Right lobe of liver (tissue), 6 donors: Measurements from ENCODE around the gene DPEP2NB. TPM values are rescaled to one million over a fixed set of nuclear protein-coding genes. Genes with fewer than 3 reads are reported as not detected.

Experiments used
- ATAC-seq, 4 donors: fragments of 200-7000 bp; cut with Tn5 transposase; one replicate each; pipeline ENCODE4 v1.9.1; 2020; ENCODE audit warnings: mild to moderate bottlenecking in 4 of 4, moderate library complexity in 4 of 4
- DNase-seq, 3 donors: peaks; one replicate each; pipeline ENCODE4 v3.0.0-alpha.2; 2020
- H3K27ac ChIP-seq, 3 donors: fragments of 200-600 bp; one replicate each; pipeline ENCODE4 v1.8.0; 2022
- H3K27me3 ChIP-seq, 2 donors: fragments of 200-600 bp; one replicate each; pipeline ENCODE4 v1.8.0; 2022
- H3K36me3 ChIP-seq, 4 donors: fragments of 200-600 bp; sonication (generic) in 1 of 4; one replicate each; pipeline versions ENCODE4 v1.5.1 to v1.8.0; 2017 to 2022; ENCODE audit warnings: control low read depth in 1 of 4
- H3K4me1 ChIP-seq, 4 donors: fragments of 200-600 bp; sonication (generic) in 1 of 4; one replicate each; pipeline versions ENCODE4 v1.5.1 to v1.8.0; 2017 to 2022; ENCODE audit warnings: control low read depth in 1 of 4
- H3K4me3 ChIP-seq, 3 donors: fragments of 200-600 bp; one replicate each; pipeline ENCODE4 v1.8.0; 2022
- H3K9me3 ChIP-seq, 4 donors: fragments of 200-600 bp; sonication (generic) in 1 of 4; one replicate each; pipeline versions ENCODE4 v1.5.1 to v1.8.0; 2017 to 2022; ENCODE audit warnings: control low read depth in 1 of 4
- CTCF ChIP-seq, 4 donors: fragments of 200-600 bp in 3 of 4; fragments of 450-650 bp in 1 of 4; IDR thresholded peaks; one replicate each; pipeline versions ENCODE4 v1.5.1 to v1.8.0; 2016 to 2022; ENCODE audit warnings: antibody characterized with exemption in 4 of 4, mild to moderate bottlenecking in 2 of 4
- POLR2A ChIP-seq: fragments of 450-650 bp; IDR thresholded peaks from one replicate; pipeline ENCODE4 v1.6.1; 2017; ENCODE audit warnings: antibody characterized with exemption, mild to moderate bottlenecking
- WGBS: methylation state at CpG from one replicate; pipeline ENCODE4 v1.1.6; 2018; ENCODE audit warnings: low coverage, low lambda C conversion rate; ENCODE audit not compliant: insufficient coverage; ENCODE audit errors: missing lambda C conversion rate; 5-methylcytosine and 5-hydroxymethylcytosine counted together
- intact Hi-C, 2 donors: fragments of 100-400 bp; cut with DNase I; formaldehyde crosslinking; loops; one replicate each; pipeline versions ENCODE4 v1.11.2 to v1.14.1; 2022
- total RNA-seq, 6 experiments: library from RNA; depleted of rRNA in 2 of 6; stranded (reverse); fragments of >200 nt in 2 of 6; fragmentation: NEBNext Ultra II Directional in 3 of 6; extraction: Animal tissue kit (Norgen Biotek cat#: 25700) in 3 of 6; gene quantifications; one replicate each; pipeline versions ENCODE4 v1.1.0 to v1.2.4, GENCODE V29; 2016 to 2023
- donor health status: DM: no; HTN: yes; CAD: no.
- donor health status: DM: no; HTN: no; CAD: no.
- donor health status: DM: no; HTN: no; CAD: no.
- donor health status: DM: no; HTN: yes; CAD: no.
- donor health status: DM: no; HTN: yes; CAD: no.

Gene DPEP2NB
- total RNA-seq, 6 experiments from 2014 or later, result not detected

- TF ChIP-seq POLR2A, result no peak
- TF ChIP-seq CTCF (IDR thresholded peaks at IDR 0.05), result no peak
- no peaks in the 10 kb centered on the region for H3K27me3 ChIP-seq
- no peaks in the 10 kb centered on the region for H3K4me1 ChIP-seq
- DNase-seq (no peak), ATAC-seq (peak in 3 of 4 donors; percentile 18 to 37 (median 36))
- WGBS, result 27% methylated on average over 2 of the region's 2 CpGs
- no peak overlapping the region for H3K27ac ChIP-seq
- no peak overlapping the region for H3K4me3 ChIP-seq
- H3K36me3 ChIP-seq, result no peaks in the 10 kb centered on the region
- intact Hi-C loops, result no loop called here
- no peaks in the 10 kb centered on the region for H3K9me3 ChIP-seq
Observed at GRCh38 chr16:68041783-68042182, 26.1 kb upstream of the DPEP2NB start.

GRCh38 chr16:68040506-68041288, 25.0 kb upstream of the DPEP2NB start:
- intact Hi-C loops, result no loop called here
- Histone ChIP-seq H3K4me1 (no peaks in the 10 kb centered on the region), H3K36me3 (no peaks in the 10 kb centered on the region), H3K4me3 (no peak overlapping the region), H3K9me3 (no peaks in the 10 kb centered on the region), H3K27me3 (no peaks in the 10 kb centered on the region), H3K27ac (no peak overlapping the region)
- 42% methylated on average over 7 of the region's 14 CpGs for WGBS
- peak; percentile 85 to 90 (median 90) for DNase-seq
- ATAC-seq, result peak; percentile 98 to 99 (median 98)
- TF ChIP-seq POLR2A (no peak), CTCF (IDR thresholded peaks at IDR 0.05) (peak; percentile 75 to 85 (median 77))

GRCh38 chr16:68037841-68038597, 22.3 kb upstream of the DPEP2NB start:
- WGBS, result 56% methylated on average over 4 of the region's 9 CpGs

GRCh38 chr16:68035227-68035626, 19.5 kb upstream of the DPEP2NB start:
- no peak overlapping the region for H3K4me3 ChIP-seq
- H3K27ac ChIP-seq, result no peak overlapping the region
- DNase-seq (no peak), ATAC-seq (peak in 2 of 4 donors; percentile 23 to 53)
- H3K36me3 ChIP-seq, result no peaks in the 10 kb centered on the region
- 72% methylated on average over 2 of the region's 2 CpGs for WGBS
- intact Hi-C loops, result no loop called here
- H3K27me3 ChIP-seq, result no peaks in the 10 kb centered on the region
- no peaks in the 10 kb centered on the region for H3K4me1 ChIP-seq
- H3K9me3 ChIP-seq, result no peaks in the 10 kb centered on the region
- TF ChIP-seq CTCF (IDR thresholded peaks at IDR 0.05) (no peak), POLR2A (no peak)

More at GRCh38 chr16:68037841-68038597, 22.3 kb upstream of the DPEP2NB start:
- no peaks in the 10 kb centered on the region for H3K36me3 ChIP-seq
- peak overlapping the region in 1 of 3 donors; percentile 8 for H3K27ac ChIP-seq
- DNase-seq (no peak), ATAC-seq (peak; percentile 6 to 56 (median 38))
- no peaks in the 10 kb centered on the region for H3K9me3 ChIP-seq
- no peaks in the 10 kb centered on the region for H3K4me1 ChIP-seq
- TF ChIP-seq CTCF (IDR thresholded peaks at IDR 0.05), result no peak
- TF ChIP-seq POLR2A, result no peak
- no peaks in the 10 kb centered on the region for H3K27me3 ChIP-seq
- intact Hi-C loops, result no loop called here
- H3K4me3 ChIP-seq, result no peak overlapping the region
